IMR-90 (cell line): ENCODE results near the gene NPC1. TPM values are rescaled to one million over a fixed set of nuclear protein-coding genes. Genes with fewer than 3 reads are reported as not detected.
A peak's percentile ranks its signal among the peaks of the same experiment; 100 is the strongest.

Experiments
- ATAC-seq: fragments of 200-7000 bp; cut with Tn5 transposase; 2 replicates; pipeline ENCODE4 v1.9.1; 2020; ENCODE audit warnings: low read depth, mild to moderate bottlenecking, moderate library complexity
- BruUV-seq: library from RNA; stranded (reverse); fragments of 400-500 nt; replicated peaks from 2 replicates; lab custom pipeline; 2021; lab: Mats Ljungman, UMichigan
- CTCF ChIA-PET: fragments of 300-600 bp; formaldehyde crosslinking; extraction: SDS; loops from one replicate; lab custom pipeline; 2021; ENCODE audit warnings: antibody characterized with exemption; lab: Yijun Ruan, JAX
- POLR2A ChIA-PET: fragments of 300-600 bp; sonication (Branson Sonifier 250); formaldehyde crosslinking; loops from one replicate; lab custom pipeline; 2022; ENCODE audit warnings: antibody characterized with exemption; ENCODE audit not compliant: unreplicated experiment; lab: Charles Lee
- DNase-seq: peaks from one replicate; pipeline ENCODE4 v3.0.0; 2013
- H2AFZ ChIP-seq: replicated peaks from 2 replicates; pipeline ENCODE3; 2013; ENCODE audit warnings: low read length, mild to moderate bottlenecking; ENCODE audit not compliant: poor library complexity
- H2AK5ac ChIP-seq: 2 replicates; pipeline ENCODE4 v1.6.1; 2013; ENCODE audit warnings: low read depth, low read length, inconsistent platforms
- H2AK9ac ChIP-seq: replicated peaks from 2 replicates; pipeline ENCODE3; 2013; ENCODE audit warnings: mild to moderate bottlenecking, low read depth, low read length, moderate library complexity; ENCODE audit not compliant: poor library complexity
- H2BK120ac ChIP-seq: 2 replicates; pipeline ENCODE4 v1.6.1; 2013; ENCODE audit warnings: low read depth, low read length, inconsistent platforms
- H2BK15ac ChIP-seq: 3 replicates; pipeline ENCODE4 v1.6.1; 2013; ENCODE audit warnings: low read depth, low read length, inconsistent platforms
- H2BK20ac ChIP-seq: 2 replicates; pipeline ENCODE4 v1.6.1; 2013; ENCODE audit warnings: low read depth, mild to moderate bottlenecking, inconsistent platforms, low read length, moderate library complexity
- H2BK5ac ChIP-seq: 2 replicates; pipeline ENCODE4 v1.6.1; 2013; ENCODE audit warnings: mild to moderate bottlenecking, low read depth, low read length, inconsistent platforms; ENCODE audit not compliant: poor library complexity, severe bottlenecking
- H3K14ac ChIP-seq: replicated peaks from 2 replicates; pipeline ENCODE4 v1.6.1; 2013; ENCODE audit warnings: low read depth, low read length, inconsistent platforms
- H3K18ac ChIP-seq: 2 replicates; pipeline ENCODE4 v1.6.1; 2013; ENCODE audit warnings: low read depth, low read length, control low read depth
- H3K23ac ChIP-seq: 2 replicates; pipeline ENCODE4 v1.6.1; 2013; ENCODE audit warnings: low read depth, low read length, inconsistent platforms
- H3K27ac ChIP-seq: 2 replicates; pipeline ENCODE4 v1.5.1; 2013; ENCODE audit warnings: mild to moderate bottlenecking, control low read depth, low read length; ENCODE audit not compliant: insufficient read depth
- H3K27me3 ChIP-seq: 2 replicates; pipeline ENCODE4 v1.6.1; 2013; ENCODE audit warnings: low read length; ENCODE audit not compliant: control insufficient read depth, insufficient read depth
- H3K36me3 ChIP-seq: 2 replicates; pipeline ENCODE4 v1.6.1; 2013; ENCODE audit warnings: low read length, mixed read lengths; ENCODE audit not compliant: control insufficient read depth, insufficient read depth
- H3K4ac ChIP-seq: 2 replicates; pipeline ENCODE4 v1.6.1; 2013; ENCODE audit warnings: low read depth, low read length, inconsistent platforms
- H3K4me1 ChIP-seq: 2 replicates; pipeline ENCODE4 v1.6.1; 2013; ENCODE audit warnings: low read length, mixed read lengths; ENCODE audit not compliant: control insufficient read depth, insufficient read depth
- H3K4me2 ChIP-seq: 2 replicates; pipeline ENCODE4 v1.6.1; 2013; ENCODE audit warnings: low read depth, mild to moderate bottlenecking, control low read depth, low read length, moderate library complexity
- H3K4me3 ChIP-seq: 2 replicates; pipeline ENCODE4 v1.5.1; 2013; ENCODE audit warnings: low read depth, mild to moderate bottlenecking, control low read depth, low read length, moderate library complexity; ENCODE audit not compliant: insufficient read depth
- H3K56ac ChIP-seq: 2 replicates; pipeline ENCODE4 v1.6.1; 2013; ENCODE audit warnings: low read length, inconsistent platforms; ENCODE audit not compliant: insufficient read depth; ENCODE audit errors: extremely low read depth
- H3K79me1 ChIP-seq, 2 experiments: 2 replicates each; pipeline ENCODE4 v1.6.1; 2013; ENCODE audit warnings: low read length in 2 of 2, inconsistent platforms in 1 of 2, low read depth in 1 of 2
- H3K9ac ChIP-seq: 2 replicates; pipeline ENCODE4 v1.6.1; 2013; ENCODE audit warnings: low read depth, low read length, control low read depth
- H3K9me1 ChIP-seq: 2 replicates; pipeline ENCODE4 v1.6.1; 2013; ENCODE audit warnings: low read length, inconsistent platforms; ENCODE audit not compliant: insufficient read depth
- H3K9me3 ChIP-seq: 2 replicates; pipeline ENCODE4 v1.6.1; 2013; ENCODE audit warnings: low read length; ENCODE audit not compliant: control insufficient read depth, insufficient read depth
- H4K20me1 ChIP-seq: 2 replicates; pipeline ENCODE4 v1.6.1; 2013; ENCODE audit warnings: low read length, inconsistent platforms; ENCODE audit not compliant: insufficient read depth
- H4K5ac ChIP-seq: 2 replicates; pipeline ENCODE4 v1.6.1; 2013; ENCODE audit warnings: mild to moderate bottlenecking, low read depth, low read length, control low read depth
- H4K8ac ChIP-seq, 2 experiments: 2 replicates each; pipeline ENCODE4 v1.6.1; 2013; ENCODE audit warnings: low read depth in 2 of 2, low read length in 2 of 2, control low read depth in 1 of 2, inconsistent platforms in 1 of 2
- H4K91ac ChIP-seq: 2 replicates; pipeline ENCODE4 v1.6.1; 2013; ENCODE audit warnings: low read depth, low read length, inconsistent platforms; ENCODE audit not compliant: insufficient read depth
- BHLHE40 ChIP-seq: fragments of 150-350 bp; IDR thresholded peaks from 2 replicates; pipeline ENCODE4 v1.6.1; 2016; ENCODE audit warnings: mild to moderate bottlenecking, low read depth, low read length
- CEBPB ChIP-seq: IDR thresholded peaks from 2 replicates; pipeline ENCODE4 v1.6.1; 2012; ENCODE audit warnings: low read depth, low read length, improper control_type of control experiment
- CHD1 ChIP-seq: IDR thresholded peaks from 2 replicates; pipeline ENCODE4 v1.6.1; 2012; ENCODE audit warnings: low read depth, low read length, improper control_type of control experiment
- FOS ChIP-seq: fragments of 150-350 bp; IDR thresholded peaks from 2 replicates; pipeline ENCODE4 v1.6.1; 2016; ENCODE audit warnings: low read depth, low read length
- NFE2L2 ChIP-seq: fragments of 150-350 bp; IDR thresholded peaks from 2 replicates; pipeline ENCODE4 v1.6.1; 2016; ENCODE audit warnings: low read depth, mild to moderate bottlenecking, low read length
- POLR2A ChIP-seq: IDR thresholded peaks from 2 replicates; pipeline ENCODE4 v1.6.1; 2012; ENCODE audit warnings: mild to moderate bottlenecking, low read depth, low read length
- RAD21 ChIP-seq: IDR thresholded peaks from 2 replicates; pipeline ENCODE4 v1.6.1; 2012; ENCODE audit warnings: low read length, improper control_type of control experiment
- RFX5 ChIP-seq: IDR thresholded peaks from 2 replicates; pipeline ENCODE4 v1.8.0; 2012; ENCODE audit warnings: low read depth, mild to moderate bottlenecking, low read length, moderate library complexity
- SMC3 ChIP-seq: fragments of 150-350 bp; IDR thresholded peaks from 2 replicates; pipeline ENCODE4 v1.6.1; 2016; ENCODE audit warnings: low read depth, mild to moderate bottlenecking, antibody characterized with exemption, low read length, moderate library complexity
- WGBS, 2 experiments: methylation state at CpG; one replicate each; pipeline versions ENCODE4 v1.1.5 to v1.1.7; 2013; ENCODE audit warnings: missing lambda C conversion rate in 2 of 2; ENCODE audit not compliant: insufficient read length in 1 of 2; ENCODE audit errors: extremely low coverage in 2 of 2; 5-methylcytosine and 5-hydroxymethylcytosine counted together
- dilution Hi-C: fragments of 300-500 bp; cut with HindIII; formaldehyde crosslinking; loops from one replicate; pipeline ENCODE4 v1.14.3; 2018; ENCODE audit warnings: low sequenced_read_pairs; ENCODE audit not compliant: unreplicated experiment
- in situ Hi-C: fragments of 300-500 bp; cut with MboI; formaldehyde crosslinking; loops from 3 replicates; pipeline ENCODE4 v1.14.3; 2019; ENCODE audit warnings: low sequenced_read_pairs, inconsistent platforms, mixed read lengths
- intact Hi-C: fragments of 100-400 bp; cut with micrococcal nuclease; formaldehyde crosslinking; loops from 2 replicates; pipeline ENCODE4 v1.10.0; 2022
- polyA plus RNA-seq, 3 experiments: library from polyadenylated mRNA; depleted of rRNA; stranded (reverse); fragments of >200 nt; gene quantifications; 2 replicates each; pipeline ENCODE4 v1.2.3, GENCODE V29; 2012; ENCODE audit warnings: low replicate concordance in 1 of 3
- total RNA-seq: library from RNA; depleted of rRNA; stranded (reverse); fragments of >200 nt; gene quantifications from 2 replicates; pipeline ENCODE4 v1.2.3, GENCODE V29; 2012
- TF ChIP-seq, protein P1 (sequence below): fragments of 150-350 bp; IDR thresholded peaks from 2 replicates; pipeline ENCODE4 v1.6.1; 2016; ENCODE audit warnings: low read depth, mild to moderate bottlenecking, low read length, moderate library complexity, borderline replicate concordance
- TF ChIP-seq, protein P2 (sequence below): conservative IDR thresholded peaks from 2 replicates; pipeline ENCODE4 v1.5.1; 2012; ENCODE audit warnings: mild to moderate bottlenecking, low read depth, low read length, improper control_type of control experiment

NPC1 gene
- total and polyA plus RNA-seq, 2 of the 4 experiments (the other 2 are of a cell fraction) = 7.5 to 7.9 TPM

DNA sequence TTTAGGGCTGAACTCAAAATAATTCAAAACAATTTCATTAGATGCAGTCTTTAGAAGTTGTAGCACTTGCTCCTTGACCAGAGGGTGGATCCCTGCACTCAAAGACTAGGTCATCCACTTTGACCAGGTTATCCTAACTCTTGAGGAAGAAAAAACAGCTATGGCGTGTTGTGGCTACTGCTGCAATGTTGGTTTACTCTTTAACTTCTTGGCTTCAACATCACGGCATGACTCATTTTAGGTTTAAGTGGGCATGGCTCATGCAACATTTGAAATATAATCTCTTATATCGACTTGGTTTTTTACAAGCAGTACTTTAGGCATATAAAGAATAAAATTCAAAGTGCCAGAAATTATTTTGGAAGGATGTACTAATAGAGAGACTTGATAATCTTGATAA, 41.0 kb upstream of the NPC1 start:
- intact Hi-C loops (loop anchor here (10.0 kb wide), 1 partner anchor 387 kb away; the partner anchor contains the start of gene TTC39C), in situ Hi-C loops (loop anchor here (5.0 to 10.0 kb wide), 2 partner anchors 75 to 487 kb away; no protein-coding TSS in a partner anchor), dilution Hi-C loops (no loop called here)
- Histone ChIP-seq H3K9me1 (peaks cover 10% of the 10 kb centered on the region), H3K4me1 (peaks cover 8% of the 10 kb centered on the region), H2AK9ac (no peak overlapping the region), H3K56ac (no peak overlapping the region), H2BK120ac (0 out of 2 replicates have a peak overlapping the region, but pooled peaks have one; percentile 34), H3K9me3 (no peaks in the 10 kb centered on the region), H3K36me3 (no peaks in the 10 kb centered on the region), H2AFZ (no peak overlapping the region), H2AK5ac (no peak overlapping the region), H3K27ac (no peak overlapping the region), H3K18ac (no peak overlapping the region), H4K8ac (no peak overlapping the region), H3K23ac (no peak overlapping the region), H3K4me2 (no peak overlapping the region), H4K20me1 (no peaks in the 10 kb centered on the region), H3K79me1 (no peaks in the 10 kb centered on the region), H2BK5ac (peak overlapping the region; percentile 80), H2BK20ac (peak overlapping the region; percentile 45; the same call in 1 of the 2 replicates), H3K4ac (no peak overlapping the region), H4K91ac (no peak overlapping the region), H3K4me3 (no peak overlapping the region), H3K14ac (no peak overlapping the region), H3K9ac (no peak overlapping the region), H2BK15ac (no peak overlapping the region), H3K27me3 (0 out of 2 replicates have a peak, but pooled peaks cover 2% of the 10 kb centered on the region), H4K5ac (no peak overlapping the region)
- CTCF ChIA-PET = interaction anchor here (0.5 to 2.3 kb wide), 2 partner anchors 10 to 76 kb away, joined by 3 to 18 read pairs; no protein-coding TSS in a partner anchor
- ATAC-seq (peak; percentile 81), DNase-seq (peak; percentile 91)
- no CpG with 5 or more reads among the region's 3 CpGs for WGBS, 2 experiments
- no TSS peak for BruUV-seq
- TF ChIP-seq SMC3 (no peak), RAD21 (no peak), CEBPB (peak; percentile 88), NFE2L2 (no peak), POLR2A (no peak), RFX5 (no peak), BHLHE40 (no peak), FOS (peak; percentile 83), CHD1 (no peak)
- TF ChIP-seq, protein P1, sequence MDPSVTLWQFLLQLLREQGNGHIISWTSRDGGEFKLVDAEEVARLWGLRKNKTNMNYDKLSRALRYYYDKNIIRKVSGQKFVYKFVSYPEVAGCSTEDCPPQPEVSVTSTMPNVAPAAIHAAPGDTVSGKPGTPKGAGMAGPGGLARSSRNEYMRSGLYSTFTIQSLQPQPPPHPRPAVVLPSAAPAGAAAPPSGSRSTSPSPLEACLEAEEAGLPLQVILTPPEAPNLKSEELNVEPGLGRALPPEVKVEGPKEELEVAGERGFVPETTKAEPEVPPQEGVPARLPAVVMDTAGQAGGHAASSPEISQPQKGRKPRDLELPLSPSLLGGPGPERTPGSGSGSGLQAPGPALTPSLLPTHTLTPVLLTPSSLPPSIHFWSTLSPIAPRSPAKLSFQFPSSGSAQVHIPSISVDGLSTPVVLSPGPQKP = no peak
- TF ChIP-seq, protein P2, sequence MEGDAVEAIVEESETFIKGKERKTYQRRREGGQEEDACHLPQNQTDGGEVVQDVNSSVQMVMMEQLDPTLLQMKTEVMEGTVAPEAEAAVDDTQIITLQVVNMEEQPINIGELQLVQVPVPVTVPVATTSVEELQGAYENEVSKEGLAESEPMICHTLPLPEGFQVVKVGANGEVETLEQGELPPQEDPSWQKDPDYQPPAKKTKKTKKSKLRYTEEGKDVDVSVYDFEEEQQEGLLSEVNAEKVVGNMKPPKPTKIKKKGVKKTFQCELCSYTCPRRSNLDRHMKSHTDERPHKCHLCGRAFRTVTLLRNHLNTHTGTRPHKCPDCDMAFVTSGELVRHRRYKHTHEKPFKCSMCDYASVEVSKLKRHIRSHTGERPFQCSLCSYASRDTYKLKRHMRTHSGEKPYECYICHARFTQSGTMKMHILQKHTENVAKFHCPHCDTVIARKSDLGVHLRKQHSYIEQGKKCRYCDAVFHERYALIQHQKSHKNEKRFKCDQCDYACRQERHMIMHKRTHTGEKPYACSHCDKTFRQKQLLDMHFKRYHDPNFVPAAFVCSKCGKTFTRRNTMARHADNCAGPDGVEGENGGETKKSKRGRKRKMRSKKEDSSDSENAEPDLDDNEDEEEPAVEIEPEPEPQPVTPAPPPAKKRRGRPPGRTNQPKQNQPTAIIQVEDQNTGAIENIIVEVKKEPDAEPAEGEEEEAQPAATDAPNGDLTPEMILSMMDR = no peak
- POLR2A ChIA-PET = no interaction called here
